ENCODE results near the gene CNPY1. TPM values are rescaled to one million over a fixed set of nuclear protein-coding genes. Genes with fewer than 3 reads are reported as not detected.

Gene CNPY1
- polyA plus RNA-seq, 1 of the 3 experiments (the other 2 are of a cell fraction), result not detected

DNA sequence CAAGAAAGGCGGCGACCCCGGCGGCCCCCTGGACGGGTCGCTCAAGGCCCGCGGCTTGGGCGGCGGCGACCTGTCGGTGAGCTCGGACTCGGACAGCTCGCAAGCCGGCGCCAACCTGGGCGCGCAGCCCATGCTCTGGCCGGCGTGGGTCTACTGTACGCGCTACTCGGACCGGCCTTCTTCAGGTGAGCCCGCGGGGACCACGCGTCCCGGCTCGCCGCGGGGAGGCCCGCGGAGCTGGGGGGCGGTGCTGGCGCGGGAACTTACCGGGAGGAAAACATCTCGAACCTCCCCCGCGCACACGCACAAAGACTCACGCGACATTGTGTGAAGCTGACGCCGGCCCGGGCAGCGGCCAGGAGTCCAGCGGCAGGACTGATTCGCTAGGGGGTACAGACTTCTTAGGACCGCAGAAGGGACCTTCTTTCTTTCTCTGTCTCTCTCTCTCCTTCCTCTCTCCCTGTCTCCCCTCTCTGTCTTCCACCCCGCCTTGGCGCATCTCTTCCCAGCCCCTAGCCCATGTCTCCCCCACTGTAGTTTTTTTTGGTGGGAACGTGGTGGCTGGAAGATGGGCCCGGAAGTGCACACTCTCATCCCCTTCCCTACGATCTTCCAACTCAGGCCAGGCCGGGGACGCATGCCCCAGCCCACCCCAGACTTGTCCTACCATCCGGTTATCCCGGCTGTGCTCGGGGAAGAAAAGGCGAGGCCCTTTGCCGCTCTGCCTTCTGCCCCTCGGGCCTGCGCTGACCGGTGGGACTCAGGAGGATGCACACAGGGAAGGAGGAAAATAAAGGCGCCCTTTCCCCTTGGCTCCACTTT lies 87.3 kb downstream of the CNPY1 start:
- Histone ChIP-seq H3K79me2 (ENCODE audit: insufficient read depth) (no peaks in the 10 kb centered on the region), H3K27ac (ENCODE audit: low read depth in 2 of 2, low read length in 1 of 2) (no peak overlapping the region), H3K9ac (no peak overlapping the region), H3K36me3 (replicated peaks in 1 of 2; ENCODE audit: control insufficient read depth in 1 of 2, insufficient read depth in 2 of 2, low read length in 1 of 2) (no peaks in the 10 kb centered on the region), H2AFZ (ENCODE audit: low read depth) (no peak overlapping the region), H3K4me3 (ENCODE audit: low read depth in 2 of 2, low read length in 1 of 2) (no peak overlapping the region; a peak in 1 of 4 replicates), H3K9me3 (no peaks in the 10 kb centered on the region), H3F3A (replicated peaks; ENCODE audit: insufficient read depth) (peaks cover 5% of the 10 kb centered on the region), H3K4me2 (peak overlapping the region; percentile 74; the same call in 1 of the 2 replicates), H3K9me2 (no peaks in the 10 kb centered on the region), H4K20me1 (ENCODE audit: insufficient read depth) (peaks cover 19% of the 10 kb centered on the region), H3K4me1 (ENCODE audit: control insufficient read depth in 1 of 2, insufficient read depth in 2 of 2, low read depth in 1 of 2, low read length in 1 of 2) (peaks cover 8% of the 10 kb centered on the region in 2 experiments; a peak in 3 of 4 replicates), H3K27me3 (ENCODE audit: insufficient read depth) (peaks cover 96% of the 10 kb centered on the region)
- WGBS (ENCODE audit: low lambda C conversion rate), result 8% methylated on average over 34 of the region's 68 CpGs
- POLR2A ChIA-PET, result no interaction called here
- peak; percentile 58 for DNase-seq
- TF ChIP-seq TEAD4 (IDR thresholded peaks at IDR 0.05; ENCODE audit: borderline replicate concordance, insufficient read depth), result no peak
- TF ChIP-seq EZH2phosphoT487 (IDR thresholded peaks at IDR 0.05; ENCODE audit: borderline replicate concordance, low read depth), result peak; percentile 69; the same call in 1 of the 2 replicates
- TF ChIP-seq RFX5 (IDR thresholded peaks at IDR 0.05; ENCODE audit: low read length), result no peak
- TF ChIP-seq EP300 (IDR thresholded peaks at IDR 0.05; ENCODE audit: borderline replicate concordance in 1 of 2, low read depth in 1 of 2, low read length in 1 of 2), result no peak
- TF ChIP-seq, protein P1, sequence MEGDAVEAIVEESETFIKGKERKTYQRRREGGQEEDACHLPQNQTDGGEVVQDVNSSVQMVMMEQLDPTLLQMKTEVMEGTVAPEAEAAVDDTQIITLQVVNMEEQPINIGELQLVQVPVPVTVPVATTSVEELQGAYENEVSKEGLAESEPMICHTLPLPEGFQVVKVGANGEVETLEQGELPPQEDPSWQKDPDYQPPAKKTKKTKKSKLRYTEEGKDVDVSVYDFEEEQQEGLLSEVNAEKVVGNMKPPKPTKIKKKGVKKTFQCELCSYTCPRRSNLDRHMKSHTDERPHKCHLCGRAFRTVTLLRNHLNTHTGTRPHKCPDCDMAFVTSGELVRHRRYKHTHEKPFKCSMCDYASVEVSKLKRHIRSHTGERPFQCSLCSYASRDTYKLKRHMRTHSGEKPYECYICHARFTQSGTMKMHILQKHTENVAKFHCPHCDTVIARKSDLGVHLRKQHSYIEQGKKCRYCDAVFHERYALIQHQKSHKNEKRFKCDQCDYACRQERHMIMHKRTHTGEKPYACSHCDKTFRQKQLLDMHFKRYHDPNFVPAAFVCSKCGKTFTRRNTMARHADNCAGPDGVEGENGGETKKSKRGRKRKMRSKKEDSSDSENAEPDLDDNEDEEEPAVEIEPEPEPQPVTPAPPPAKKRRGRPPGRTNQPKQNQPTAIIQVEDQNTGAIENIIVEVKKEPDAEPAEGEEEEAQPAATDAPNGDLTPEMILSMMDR (IDR thresholded peaks at IDR 0.05), result no peak
- TF ChIP-seq RCOR1 (IDR thresholded peaks at IDR 0.05; ENCODE audit: low read length), result no peak
- no peak for TF ChIP-seq GABPA (IDR thresholded peaks at IDR 0.05; ENCODE audit: low read depth)
- CTCF ChIA-PET, result interaction anchor here (0.7 to 1.6 kb wide), 2 partner anchors 140 to 309 kb away, joined by 3 read pairs; no protein-coding TSS in a partner anchor

DNA sequence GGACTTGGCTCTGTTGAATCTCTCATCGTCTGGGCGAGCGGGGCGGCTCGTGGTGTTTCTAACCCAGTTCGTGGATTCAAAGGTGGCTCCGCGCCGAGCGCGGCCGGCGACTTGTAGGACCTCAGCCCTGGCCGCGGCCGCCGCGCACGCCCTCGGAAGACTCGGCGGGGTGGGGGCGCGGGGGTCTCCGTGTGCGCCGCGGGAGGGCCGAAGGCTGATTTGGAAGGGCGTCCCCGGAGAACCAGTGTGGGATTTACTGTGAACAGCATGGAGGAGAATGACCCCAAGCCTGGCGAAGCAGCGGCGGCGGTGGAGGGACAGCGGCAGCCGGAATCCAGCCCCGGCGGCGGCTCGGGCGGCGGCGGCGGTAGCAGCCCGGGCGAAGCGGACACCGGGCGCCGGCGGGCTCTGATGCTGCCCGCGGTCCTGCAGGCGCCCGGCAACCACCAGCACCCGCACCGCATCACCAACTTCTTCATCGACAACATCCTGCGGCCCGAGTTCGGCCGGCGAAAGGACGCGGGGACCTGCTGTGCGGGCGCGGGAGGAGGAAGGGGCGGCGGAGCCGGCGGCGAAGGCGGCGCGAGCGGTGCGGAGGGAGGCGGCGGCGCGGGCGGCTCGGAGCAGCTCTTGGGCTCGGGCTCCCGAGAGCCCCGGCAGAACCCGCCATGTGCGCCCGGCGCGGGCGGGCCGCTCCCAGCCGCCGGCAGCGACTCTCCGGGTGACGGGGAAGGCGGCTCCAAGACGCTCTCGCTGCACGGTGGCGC lies 88.1 kb downstream of the CNPY1 start, which contains the start of gene EN2:
Gene EN2, plus strand, starts transcription at position 19 of the 767 bp plus-strand sequence. Its CDS starts 249 bp downstream, at position 268.
- Histone ChIP-seq H3K36me3 (replicated peaks in 1 of 2; ENCODE audit: control insufficient read depth in 1 of 2, insufficient read depth in 2 of 2, low read length in 1 of 2) (no peaks in the 10 kb centered on the region), H3F3A (replicated peaks; ENCODE audit: insufficient read depth) (no peaks in the 10 kb centered on the region), H3K9ac (no peak within 1 kb of the TSS), H3K4me3 (ENCODE audit: low read depth in 2 of 2, low read length in 1 of 2) (peak within 1 kb of the TSS; percentile 42 to 64), H3K9me3 (no peaks in the 10 kb centered on the region), H3K27ac (ENCODE audit: low read depth in 2 of 2, low read length in 1 of 2) (no peak within 1 kb of the TSS), H3K27me3 (ENCODE audit: insufficient read depth) (peaks cover 96% of the 10 kb centered on the region), H3K4me1 (ENCODE audit: control insufficient read depth in 1 of 2, insufficient read depth in 2 of 2, low read depth in 1 of 2, low read length in 1 of 2) (peaks cover 8% of the 10 kb centered on the region in 2 experiments; a peak in 3 of 4 replicates), H4K20me1 (ENCODE audit: insufficient read depth) (peaks cover 19% of the 10 kb centered on the region), H3K79me2 (ENCODE audit: insufficient read depth) (no peaks in the 10 kb centered on the region), H3K9me2 (no peaks in the 10 kb centered on the region), H3K4me2 (peak within 1 kb of the TSS; percentile 93), H2AFZ (ENCODE audit: low read depth) (peak within 1 kb of the TSS; percentile 74)
- no peak for TF ChIP-seq SIN3A (IDR thresholded peaks at IDR 0.05; ENCODE audit: borderline replicate concordance, low read depth, low read length)
- peak; percentile 97 for TF ChIP-seq EZH2phosphoT487 (IDR thresholded peaks at IDR 0.05; ENCODE audit: borderline replicate concordance, low read depth)
- TF ChIP-seq NFIC (IDR thresholded peaks at IDR 0.05; ENCODE audit: borderline replicate concordance), result no peak
- TF ChIP-seq EP300 (IDR thresholded peaks at IDR 0.05; ENCODE audit: borderline replicate concordance in 1 of 2, low read depth in 1 of 2, low read length in 1 of 2), result no peak
- TF ChIP-seq, protein P2, sequence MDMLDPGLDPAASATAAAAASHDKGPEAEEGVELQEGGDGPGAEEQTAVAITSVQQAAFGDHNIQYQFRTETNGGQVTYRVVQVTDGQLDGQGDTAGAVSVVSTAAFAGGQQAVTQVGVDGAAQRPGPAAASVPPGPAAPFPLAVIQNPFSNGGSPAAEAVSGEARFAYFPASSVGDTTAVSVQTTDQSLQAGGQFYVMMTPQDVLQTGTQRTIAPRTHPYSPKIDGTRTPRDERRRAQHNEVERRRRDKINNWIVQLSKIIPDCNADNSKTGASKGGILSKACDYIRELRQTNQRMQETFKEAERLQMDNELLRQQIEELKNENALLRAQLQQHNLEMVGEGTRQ (IDR thresholded peaks at IDR 0.05; ENCODE audit: borderline replicate concordance, low read depth, low read length), result no peak
- CTCF ChIA-PET, result interaction anchor here (1.2 kb wide), 1 partner anchor 79 kb away, joined by 3 read pairs; no protein-coding TSS in a partner anchor
- POLR2A ChIA-PET, result no interaction called here
- peak; percentile 77 for DNase-seq
- WGBS (ENCODE audit: low lambda C conversion rate), result 1% methylated on average over 54 of the region's 105 CpGs

All from SK-N-SH (cell line).